Measurements from ENCODE around the gene PTPN6. TPM values are rescaled to one million over a fixed set of nuclear protein-coding genes. Genes with fewer than 3 reads are reported as not detected.

PTPN6 gene
- total and polyA plus RNA-seq, 2 of the 13 experiments (the other 11 are each of a cell fraction or from before 2014, with no cell fraction given), result 10.5 to 10.6 TPM

GRCh38 chr12:6914947-6915788 is 36.0 kb upstream of the PTPN6 start (continued):
- TF ChIP-seq ZNF609 (CRISPR knock-in tag; IDR thresholded peaks at IDR 0.05; ENCODE audit: borderline replicate concordance) (no peak), ZBTB3 (CRISPR knock-in tag; IDR thresholded peaks at IDR 0.05; ENCODE audit: borderline replicate concordance, low read depth) (0 out of 2 replicates have a peak, but pooled peaks have one; percentile 16), SOX6 (IDR thresholded peaks at IDR 0.05) (no peak), SOX6 (CRISPR knock-in tag; IDR thresholded peaks at IDR 0.05) (0 out of 2 replicates have a peak, but pooled peaks have one; percentile 1), ZNF281 (CRISPR knock-in tag; IDR thresholded peaks at IDR 0.05; ENCODE audit: borderline replicate concordance) (0 out of 2 replicates have a peak, but pooled peaks have one; percentile 25), DNMT1 (CRISPR knock-in tag; IDR thresholded peaks at IDR 0.05) (no peak), ATAD3A (CRISPR knock-in tag; IDR thresholded peaks at IDR 0.05) (no peak), U2AF1 (optimal IDR thresholded peaks at IDR 0.05; ENCODE audit: low read depth, low read length) (peak; percentile 54), ZC3H13 (CRISPR knock-in tag; IDR thresholded peaks at IDR 0.05) (0 out of 2 replicates have a peak, but pooled peaks have one; percentile 6), ZNF749 (CRISPR knock-in tag; IDR thresholded peaks at IDR 0.05; ENCODE audit: borderline replicate concordance) (0 out of 2 replicates have a peak, but pooled peaks have one; percentile 13), KDM4B (CRISPR knock-in tag; IDR thresholded peaks at IDR 0.05) (no peak), NR2F1 (CRISPR knock-in tag; IDR thresholded peaks at IDR 0.05) (no peak)
